Upper lobe of left lung (tissue), 6 donors: Measurements from ENCODE around the gene KNTC1. TPM values are rescaled to one million over a fixed set of nuclear protein-coding genes. Genes with fewer than 3 reads are reported as not detected.

ENCODE experiments used
- ATAC-seq, 2 donors: fragments of 200-7000 bp; cut with Tn5 transposase; one replicate each; pipeline ENCODE4 v1.9.1; 2022; ENCODE audit warnings: mild to moderate bottlenecking in 2 of 2, moderate library complexity in 2 of 2; ENCODE audit not compliant: low FRiP score in 2 of 2
- DNase-seq, 2 donors: peaks; one replicate each; pipeline ENCODE4 v3.0.0-alpha.2; 2019 to 2020
- H3K27ac ChIP-seq, 4 donors: fragments of 200-600 bp; sonication (generic); one replicate each; pipeline ENCODE4 v1.5.1; 2016 to 2019
- H3K27me3 ChIP-seq, 4 donors: fragments of 200-600 bp; sonication (generic); one replicate each; pipeline ENCODE4 v1.5.1; 2017 to 2019
- H3K36me3 ChIP-seq, 4 donors: fragments of 200-600 bp; sonication (generic); one replicate each; pipeline ENCODE4 v1.5.1; 2016 to 2019
- H3K4me1 ChIP-seq, 4 donors: fragments of 200-600 bp; sonication (generic); one replicate each; pipeline ENCODE4 v1.5.1; 2018 to 2019
- H3K4me3 ChIP-seq, 4 donors: fragments of 200-600 bp; sonication (generic); one replicate each; pipeline ENCODE4 v1.5.1; 2017 to 2019; ENCODE audit warnings: mild to moderate bottlenecking in 2 of 4, moderate library complexity in 1 of 4
- H3K9me3 ChIP-seq, 4 donors: fragments of 200-600 bp; sonication (generic); one replicate each; pipeline ENCODE4 v1.5.1; 2018 to 2019
- CTCF ChIP-seq, 6 experiments: fragments of 450-650 bp in 4 of 6; fragments of 200-600 bp in 2 of 6; sonication (generic) in 2 of 6; IDR thresholded peaks; one replicate each; pipeline ENCODE4 v1.5.1; 2016 to 2019; ENCODE audit warnings: antibody characterized with exemption in 6 of 6
- EP300 ChIP-seq, 4 donors: sonication (generic); formaldehyde crosslinking; IDR thresholded peaks; one replicate each; pipeline ENCODE4 v1.5.1; 2017; ENCODE audit warnings: antibody characterized with exemption in 4 of 4, control low read depth in 2 of 4
- POLR2A ChIP-seq, 4 donors: fragments of 450-650 bp; IDR thresholded peaks; one replicate each; pipeline ENCODE4 v1.5.1; 2016 to 2017; ENCODE audit warnings: antibody characterized with exemption in 4 of 4, mild to moderate bottlenecking in 2 of 4
- POLR2AphosphoS5 ChIP-seq, 2 donors: sonication (generic); formaldehyde crosslinking; IDR thresholded peaks; one replicate each; pipeline ENCODE4 v1.5.1; 2017; ENCODE audit warnings: antibody characterized with exemption in 2 of 2
- WGBS, 2 donors: methylation state at CpG; one replicate each; pipeline ENCODE4 v1.1.5; 2017 to 2018; 5-methylcytosine and 5-hydroxymethylcytosine counted together
- total RNA-seq, 6 donors: library from RNA; depleted of rRNA in 4 of 6; stranded (reverse); fragments of >200 nt in 4 of 6; gene quantifications; one replicate each; pipeline versions ENCODE4 v1.1.0 to v1.2.1, GENCODE V29; 2016 to 2021
- donor health status: DM: no; HTN: no; CAD: no; lungs with moderate emphysema.
- donor health status: DM: no; HTN: yes; CAD: no; lungs with severe emphysema.

KNTC1 gene
- total RNA-seq, 6 donors from 2014 or later, result 6.7 to 34.6 (median 17.6) TPM

GRCh38 chr12:122661246-122661645, 134.2 kb downstream of the KNTC1 start:
- no peaks in the 10 kb centered on the region for H3K4me1 ChIP-seq
- no peak overlapping the region for H3K4me3 ChIP-seq
- no peaks in the 10 kb centered on the region for H3K9me3 ChIP-seq
- WGBS, 2 donors, result 82 to 87% methylated on average over 7 to 16 of the region's 16 CpGs
- no peak for TF ChIP-seq POLR2AphosphoS5 (IDR thresholded peaks at IDR 0.05)
- TF ChIP-seq EP300 (IDR thresholded peaks at IDR 0.05), result no peak
- TF ChIP-seq CTCF (IDR thresholded peaks at IDR 0.05), result no peak
- no peak for TF ChIP-seq POLR2A (IDR thresholded peaks at IDR 0.05)
- DNase-seq (no peak), ATAC-seq (no peak)
- H3K27ac ChIP-seq, result no peak overlapping the region
- H3K27me3 ChIP-seq, result no peaks in the 10 kb centered on the region
- no peaks in the 10 kb centered on the region for H3K36me3 ChIP-seq

- WGBS, 2 donors, result 93 to 96% methylated on average over 3 of the region's 3 CpGs
- Histone ChIP-seq H3K27ac (no peak overlapping the region), H3K27me3 (no peaks in the 10 kb centered on the region), H3K36me3 (no peaks in the 10 kb centered on the region), H3K9me3 (no peaks in the 10 kb centered on the region), H3K4me1 (no peaks in the 10 kb centered on the region), H3K4me3 (no peak overlapping the region)
- DNase-seq (no peak), ATAC-seq (no peak)
- TF ChIP-seq EP300 (IDR thresholded peaks at IDR 0.05) (no peak), POLR2AphosphoS5 (IDR thresholded peaks at IDR 0.05) (no peak), POLR2A (IDR thresholded peaks at IDR 0.05) (no peak), CTCF (IDR thresholded peaks at IDR 0.05) (no peak)
These were observed 134.9 kb downstream of the KNTC1 start for GRCh38 chr12:122661938-122662337.

GRCh38 chr12:122665349-122665748, 138.3 kb downstream of the KNTC1 start:
- no peak overlapping the region for H3K4me3 ChIP-seq
- no peaks in the 10 kb centered on the region for H3K9me3 ChIP-seq
- no peaks in the 10 kb centered on the region for H3K4me1 ChIP-seq
- H3K36me3 ChIP-seq, result no peaks in the 10 kb centered on the region
- no peak for DNase-seq
- H3K27ac ChIP-seq, result no peak overlapping the region
- no peaks in the 10 kb centered on the region for H3K27me3 ChIP-seq
- ATAC-seq, result no peak
- TF ChIP-seq POLR2A (IDR thresholded peaks at IDR 0.05) (no peak), POLR2AphosphoS5 (IDR thresholded peaks at IDR 0.05) (no peak), EP300 (IDR thresholded peaks at IDR 0.05) (no peak), CTCF (IDR thresholded peaks at IDR 0.05) (no peak)
- 84 to 88% methylated on average over 8 of the region's 8 CpGs for WGBS, 2 donors

- H3K9me3 ChIP-seq, result no peaks in the 10 kb centered on the region
- WGBS, 2 donors, result 93 to 97% methylated on average over 5 of the region's 5 CpGs
- no peak for DNase-seq
- H3K36me3 ChIP-seq, result no peaks in the 10 kb centered on the region
- no peaks in the 10 kb centered on the region for H3K27me3 ChIP-seq
- ATAC-seq, result no peak
- no peak overlapping the region for H3K27ac ChIP-seq
- no peak overlapping the region for H3K4me3 ChIP-seq
- TF ChIP-seq POLR2A (IDR thresholded peaks at IDR 0.05) (no peak), CTCF (IDR thresholded peaks at IDR 0.05) (no peak), POLR2AphosphoS5 (IDR thresholded peaks at IDR 0.05) (no peak), EP300 (IDR thresholded peaks at IDR 0.05) (no peak)
- H3K4me1 ChIP-seq, result no peaks in the 10 kb centered on the region
These were observed 138.7 kb downstream of the KNTC1 start for GRCh38 chr12:122665759-122666158.

- DNase-seq (no peak), ATAC-seq (no peak)
- Histone ChIP-seq H3K4me1 (no peaks in the 10 kb centered on the region), H3K36me3 (no peaks in the 10 kb centered on the region), H3K27ac (no peak overlapping the region), H3K4me3 (no peak overlapping the region), H3K9me3 (no peaks in the 10 kb centered on the region), H3K27me3 (no peaks in the 10 kb centered on the region)
- 87 to 88% methylated on average over 2 of the region's 2 CpGs for WGBS, 2 donors
- TF ChIP-seq EP300 (IDR thresholded peaks at IDR 0.05) (no peak), CTCF (IDR thresholded peaks at IDR 0.05) (no peak), POLR2AphosphoS5 (IDR thresholded peaks at IDR 0.05) (no peak), POLR2A (IDR thresholded peaks at IDR 0.05) (no peak)
These were observed 141.2 kb downstream of the KNTC1 start for GRCh38 chr12:122668268-122668667.
